Measurements from ENCODE around the gene BEND6.

- TF ChIP-seq CTCF (conservative IDR thresholded peaks at IDR 0.05; ENCODE audit: low read length) (no peak), EZH2phosphoT487 (IDR thresholded peaks at IDR 0.05; ENCODE audit: borderline replicate concordance) (no peak)
Measured at GRCh38 chr6:56957856-56958255, 2.9 kb downstream of the BEND6 start.
